Measurements from ENCODE around the gene MANBA. TPM values are rescaled to one million over a fixed set of nuclear protein-coding genes. Genes with fewer than 3 reads are reported as not detected.

The MANBA gene
- total and polyA plus RNA-seq, 2 of the 13 experiments (the other 11 are each of a cell fraction or from before 2014, with no cell fraction given), result 11.7 to 33.3 TPM

DNA sequence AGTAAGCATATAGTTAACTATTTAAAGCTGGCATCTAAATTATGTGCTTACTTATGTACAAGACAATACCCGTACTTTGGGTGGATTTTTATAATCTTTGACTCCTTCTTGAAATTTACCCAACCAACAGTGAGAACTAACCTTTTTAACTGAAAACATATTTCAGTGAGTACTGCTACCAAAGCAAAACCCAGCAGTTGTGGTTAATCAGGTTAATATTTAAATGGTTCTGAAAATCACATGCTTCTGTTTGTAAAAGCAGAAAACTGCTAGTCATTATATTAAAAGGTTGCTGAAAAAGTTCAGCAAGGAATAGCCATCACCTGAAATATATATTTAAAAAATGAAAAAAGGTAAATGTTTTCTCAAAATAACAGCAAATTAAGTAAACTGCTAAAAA is 46.6 kb upstream of the MANBA start (continued):
- TF ChIP-seq, protein P1, sequence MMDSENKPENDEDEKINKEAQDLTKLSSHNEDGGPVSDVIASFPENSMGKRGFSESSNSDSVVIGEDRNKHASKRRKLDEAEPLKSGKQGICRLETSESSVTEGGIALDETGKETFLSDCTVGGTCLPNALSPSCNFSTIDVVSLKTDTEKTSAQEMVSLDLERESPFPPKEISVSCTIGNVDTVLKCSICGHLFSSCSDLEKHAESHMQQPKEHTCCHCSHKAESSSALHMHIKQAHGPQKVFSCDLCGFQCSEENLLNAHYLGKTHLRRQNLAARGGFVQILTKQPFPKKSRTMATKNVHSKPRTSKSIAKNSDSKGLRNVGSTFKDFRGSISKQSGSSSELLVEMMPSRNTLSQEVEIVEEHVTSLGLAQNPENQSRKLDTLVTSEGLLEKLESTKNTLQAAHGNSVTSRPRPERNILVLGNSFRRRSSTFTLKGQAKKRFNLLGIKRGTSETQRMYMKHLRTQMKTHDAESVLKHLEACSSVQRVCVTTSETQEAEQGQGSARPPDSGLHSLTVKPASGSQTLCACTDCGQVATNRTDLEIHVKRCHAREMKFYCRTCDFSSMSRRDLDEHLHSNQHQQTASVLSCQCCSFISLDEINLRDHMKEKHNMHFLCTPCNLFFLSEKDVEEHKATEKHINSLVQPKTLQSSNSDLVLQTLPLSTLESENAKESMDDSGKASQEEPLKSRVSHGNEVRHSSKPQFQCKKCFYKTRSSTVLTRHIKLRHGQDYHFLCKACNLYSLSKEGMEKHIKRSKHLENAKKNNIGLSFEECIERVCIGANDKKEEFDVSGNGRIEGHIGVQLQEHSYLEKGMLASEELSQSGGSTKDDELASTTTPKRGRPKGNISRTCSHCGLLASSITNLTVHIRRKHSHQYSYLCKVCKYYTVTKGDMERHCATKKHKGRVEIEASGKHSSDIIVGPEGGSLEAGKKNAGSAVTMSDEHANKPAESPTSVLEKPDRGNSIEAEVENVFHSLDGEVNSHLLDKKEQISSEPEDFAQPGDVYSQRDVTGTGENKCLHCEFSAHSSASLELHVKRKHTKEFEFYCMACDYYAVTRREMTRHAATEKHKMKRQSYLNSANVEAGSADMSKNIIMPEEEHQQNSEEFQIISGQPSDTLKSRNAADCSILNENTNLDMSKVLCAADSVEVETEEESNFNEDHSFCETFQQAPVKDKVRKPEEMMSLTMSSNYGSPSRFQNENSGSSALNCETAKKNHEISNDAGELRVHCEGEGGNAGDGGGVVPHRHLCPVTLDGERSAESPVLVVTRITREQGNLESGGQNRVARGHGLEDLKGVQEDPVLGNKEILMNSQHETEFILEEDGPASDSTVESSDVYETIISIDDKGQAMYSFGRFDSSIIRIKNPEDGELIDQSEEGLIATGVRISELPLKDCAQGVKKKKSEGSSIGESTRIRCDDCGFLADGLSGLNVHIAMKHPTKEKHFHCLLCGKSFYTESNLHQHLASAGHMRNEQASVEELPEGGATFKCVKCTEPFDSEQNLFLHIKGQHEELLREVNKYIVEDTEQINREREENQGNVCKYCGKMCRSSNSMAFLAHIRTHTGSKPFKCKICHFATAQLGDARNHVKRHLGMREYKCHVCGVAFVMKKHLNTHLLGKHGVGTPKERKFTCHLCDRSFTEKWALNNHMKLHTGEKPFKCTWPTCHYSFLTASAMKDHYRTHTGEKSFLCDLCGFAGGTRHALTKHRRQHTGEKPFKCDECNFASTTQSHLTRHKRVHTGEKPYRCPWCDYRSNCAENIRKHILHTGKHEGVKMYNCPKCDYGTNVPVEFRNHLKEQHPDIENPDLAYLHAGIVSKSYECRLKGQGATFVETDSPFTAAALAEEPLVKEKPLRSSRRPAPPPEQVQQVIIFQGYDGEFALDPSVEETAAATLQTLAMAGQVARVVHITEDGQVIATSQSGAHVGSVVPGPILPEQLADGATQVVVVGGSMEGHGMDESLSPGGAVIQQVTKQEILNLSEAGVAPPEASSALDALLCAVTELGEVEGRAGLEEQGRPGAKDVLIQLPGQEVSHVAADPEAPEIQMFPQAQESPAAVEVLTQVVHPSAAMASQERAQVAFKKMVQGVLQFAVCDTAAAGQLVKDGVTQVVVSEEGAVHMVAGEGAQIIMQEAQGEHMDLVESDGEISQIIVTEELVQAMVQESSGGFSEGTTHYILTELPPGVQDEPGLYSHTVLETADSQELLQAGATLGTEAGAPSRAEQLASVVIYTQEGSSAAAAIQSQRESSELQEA (CRISPR knock-in tag; IDR thresholded peaks at IDR 0.05; ENCODE audit: not compliant biosample characterization), result no peak
- no peak for TF ChIP-seq ZNF772 (CRISPR knock-in tag; IDR thresholded peaks at IDR 0.05)
- TF ChIP-seq ZNF674 (CRISPR knock-in tag; IDR thresholded peaks at IDR 0.05; ENCODE audit: low read depth), result no peak
- no peak for TF ChIP-seq ZNF160 (CRISPR knock-in tag; IDR thresholded peaks at IDR 0.05)
- TF ChIP-seq, protein P2, sequence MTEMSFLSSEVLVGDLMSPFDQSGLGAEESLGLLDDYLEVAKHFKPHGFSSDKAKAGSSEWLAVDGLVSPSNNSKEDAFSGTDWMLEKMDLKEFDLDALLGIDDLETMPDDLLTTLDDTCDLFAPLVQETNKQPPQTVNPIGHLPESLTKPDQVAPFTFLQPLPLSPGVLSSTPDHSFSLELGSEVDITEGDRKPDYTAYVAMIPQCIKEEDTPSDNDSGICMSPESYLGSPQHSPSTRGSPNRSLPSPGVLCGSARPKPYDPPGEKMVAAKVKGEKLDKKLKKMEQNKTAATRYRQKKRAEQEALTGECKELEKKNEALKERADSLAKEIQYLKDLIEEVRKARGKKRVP (CRISPR knock-in tag; IDR thresholded peaks at IDR 0.05), result no peak
- TF ChIP-seq ZNF225 (CRISPR knock-in tag; IDR thresholded peaks at IDR 0.05), result no peak
